ENCODE results near the gene DNM2. TPM values are rescaled to one million over a fixed set of nuclear protein-coding genes. Genes with fewer than 3 reads are reported as not detected.

DNM2 gene
- total RNA-seq, 1 experiment from 2014 or later, result 188 TPM

- ChIA-PET CTCF (no interaction called here), POLR2A (ENCODE audit: unreplicated experiment) (interaction anchor here (0.7 kb wide), 1 partner anchor 8 kb away, joined by 9 read pairs; no protein-coding TSS in a partner anchor)
- Histone ChIP-seq H3K4me2 (no peak overlapping the region), H3K27me3 (ENCODE audit: insufficient read depth, low read depth) (no peaks in the 10 kb centered on the region), H3K27ac (no peak overlapping the region), H3K4me1 (replicated peaks; ENCODE audit: insufficient read depth) (no peaks in the 10 kb centered on the region), H3F3A (ENCODE audit: insufficient read depth, low read depth) (peaks cover 68% of the 10 kb centered on the region), H3K4me3 (no peak overlapping the region), H3K9me3 (ENCODE audit: insufficient read depth, low read depth) (no peaks in the 10 kb centered on the region), H2AFZ (no peak overlapping the region), H3K79me2 (ENCODE audit: low read depth) (no peaks in the 10 kb centered on the region), H4K20me1 (ENCODE audit: insufficient read depth) (peaks cover 86% of the 10 kb centered on the region), H3K36me3 (ENCODE audit: low read depth) (peaks cover 8% of the 10 kb centered on the region; the same call in 1 of the 2 replicates), H3K9me2 (ENCODE audit: insufficient read depth) (no peaks in the 10 kb centered on the region)
- no peak for TF ChIP-seq CTCF (conservative IDR thresholded peaks at IDR 0.05)
- TF ChIP-seq EZH2 (IDR thresholded peaks at IDR 0.05; ENCODE audit: low read depth), result no peak
- intact Hi-C loops (cut with micrococcal nuclease; ENCODE audit: unreplicated experiment), result no loop called here
- BruUV-seq (replicated peaks), result no TSS peak
- DNase-seq, result peak in 1 of 2 experiments; percentile 65
Observed at GRCh38 chr19:10690341-10690781, 27.5 kb upstream of the DNM2 start.

GRCh38 chr19:10691178-10691881 is 26.5 kb upstream of the DNM2 start:
- BruUV-seq (replicated peaks), result no TSS peak
- Histone ChIP-seq H3K36me3 (ENCODE audit: low read depth) (peaks cover 8% of the 10 kb centered on the region; the same call in 1 of the 2 replicates), H2AFZ (no peak overlapping the region), H3K4me3 (no peak overlapping the region), H3K27me3 (ENCODE audit: insufficient read depth, low read depth) (no peaks in the 10 kb centered on the region), H3K4me1 (replicated peaks; ENCODE audit: insufficient read depth) (no peaks in the 10 kb centered on the region), H4K20me1 (ENCODE audit: insufficient read depth) (peaks cover 79% of the 10 kb centered on the region), H3K27ac (no peak overlapping the region), H3K79me2 (ENCODE audit: low read depth) (no peaks in the 10 kb centered on the region), H3K9me2 (ENCODE audit: insufficient read depth) (no peaks in the 10 kb centered on the region), H3K4me2 (no peak overlapping the region), H3K9me3 (ENCODE audit: insufficient read depth, low read depth) (no peaks in the 10 kb centered on the region), H3F3A (ENCODE audit: insufficient read depth, low read depth) (peaks cover 73% of the 10 kb centered on the region)
- CTCF ChIA-PET, result no interaction called here
- intact Hi-C loops (cut with micrococcal nuclease; ENCODE audit: unreplicated experiment), result no loop called here
- POLR2A ChIA-PET (ENCODE audit: unreplicated experiment), result no interaction called here
- TF ChIP-seq CTCF (conservative IDR thresholded peaks at IDR 0.05) (no peak), EZH2 (IDR thresholded peaks at IDR 0.05; ENCODE audit: low read depth) (no peak)
- peak in 1 of 2 experiments; percentile 28 for DNase-seq

- Histone ChIP-seq H3K4me3 (no peak overlapping the region), H3K27me3 (ENCODE audit: insufficient read depth, low read depth) (0 out of 2 replicates have a peak, but pooled peaks cover 2% of the 10 kb centered on the region), H3K4me1 (replicated peaks; ENCODE audit: insufficient read depth) (no peaks in the 10 kb centered on the region), H3K27ac (no peak overlapping the region), H3K9me3 (ENCODE audit: insufficient read depth, low read depth) (no peaks in the 10 kb centered on the region), H4K20me1 (ENCODE audit: insufficient read depth) (peaks cover 74% of the 10 kb centered on the region), H2AFZ (no peak overlapping the region), H3K79me2 (ENCODE audit: low read depth) (no peaks in the 10 kb centered on the region), H3F3A (ENCODE audit: insufficient read depth, low read depth) (peaks cover 70% of the 10 kb centered on the region), H3K4me2 (no peak overlapping the region), H3K36me3 (ENCODE audit: low read depth) (peaks cover 8% of the 10 kb centered on the region; the same call in 1 of the 2 replicates), H3K9me2 (ENCODE audit: insufficient read depth) (no peaks in the 10 kb centered on the region)
- no TSS peak for BruUV-seq (replicated peaks)
- CTCF ChIA-PET, result no interaction called here
- TF ChIP-seq CTCF (conservative IDR thresholded peaks at IDR 0.05) (no peak), EZH2 (IDR thresholded peaks at IDR 0.05; ENCODE audit: low read depth) (no peak)
- no peak for DNase-seq
- intact Hi-C loops (cut with micrococcal nuclease; ENCODE audit: unreplicated experiment), result no loop called here
- POLR2A ChIA-PET (ENCODE audit: unreplicated experiment), result no interaction called here
Observed at GRCh38 chr19:10691883-10692282, 26.0 kb upstream of the DNM2 start.

Measured in PC-9 (cell line).